Liver (tissue), 9 donors: Measurements from ENCODE around the gene FZD7. TPM values are rescaled to one million over a fixed set of nuclear protein-coding genes. Genes with fewer than 3 reads are reported as not detected.

Source experiments
- DNase-seq: peaks from one replicate; pipeline ENCODE4 v3.0.0-alpha.2; 2017; ENCODE audit warnings: low spot score
- H3K27ac ChIP-seq, 2 donors: one replicate each; pipeline ENCODE4 v1.7.0; 2013; ENCODE audit warnings: inconsistent platforms in 2 of 2, low read length in 2 of 2, control low read depth in 1 of 2, low read depth in 1 of 2, mild to moderate bottlenecking in 1 of 2
- H3K27me3 ChIP-seq, 4 donors: one replicate each; pipeline versions ENCODE4 v1.6.1 to v1.7.0; 2013; ENCODE audit warnings: low read length in 3 of 4, inconsistent platforms in 1 of 4, mild to moderate bottlenecking in 1 of 4, moderate library complexity in 1 of 4; ENCODE audit not compliant: control insufficient read depth in 4 of 4, insufficient read depth in 4 of 4
- H3K36me3 ChIP-seq, 4 donors: one replicate each; pipeline versions ENCODE4 v1.6.1 to v1.7.0; 2013; ENCODE audit warnings: low read length in 3 of 4, mild to moderate bottlenecking in 3 of 4, low read depth in 1 of 4, moderate library complexity in 1 of 4; ENCODE audit not compliant: control insufficient read depth in 4 of 4, insufficient read depth in 3 of 4
- H3K4me1 ChIP-seq, 4 donors: one replicate each; pipeline versions ENCODE4 v1.6.1 to v1.7.0; 2013; ENCODE audit warnings: low read length in 3 of 4, mild to moderate bottlenecking in 3 of 4, moderate library complexity in 1 of 4; ENCODE audit not compliant: control insufficient read depth in 4 of 4, insufficient read depth in 4 of 4
- H3K4me3 ChIP-seq, 3 donors: one replicate each; pipeline versions ENCODE4 v1.6.1 to v1.7.0; 2013; ENCODE audit warnings: low read length in 3 of 3, control low read depth in 1 of 3, low read depth in 1 of 3, mild to moderate bottlenecking in 1 of 3
- H3K9ac ChIP-seq, 2 donors: one replicate each; pipeline ENCODE4 v1.7.0; 2013; ENCODE audit warnings: low read length in 2 of 2, mild to moderate bottlenecking in 2 of 2, moderate library complexity in 2 of 2, control low read depth in 1 of 2, low read depth in 1 of 2
- H3K9me3 ChIP-seq, 4 donors: one replicate each; pipeline versions ENCODE4 v1.6.1 to v1.7.0; 2013; ENCODE audit warnings: low read length in 3 of 4; ENCODE audit not compliant: control insufficient read depth in 4 of 4
- EGR1 ChIP-seq, 2 donors: IDR thresholded peaks; 2 replicates each; pipeline ENCODE4 v1.6.1; 2016 to 2018; ENCODE audit warnings: antibody characterized with exemption in 2 of 2, low read depth in 2 of 2
- FOXA1 ChIP-seq: IDR thresholded peaks from 2 replicates; pipeline ENCODE4 v1.6.1; 2016; ENCODE audit warnings: antibody characterized with exemption
- FOXA2 ChIP-seq: IDR thresholded peaks from 2 replicates; pipeline ENCODE4 v1.6.1; 2016; ENCODE audit warnings: antibody characterized with exemption
- JUND ChIP-seq, 2 donors: IDR thresholded peaks; 2 replicates each; pipeline ENCODE4 v1.6.1; 2016; ENCODE audit warnings: antibody characterized with exemption in 2 of 2
- NR2F2 ChIP-seq: IDR thresholded peaks from 2 replicates; pipeline ENCODE4 v1.6.1; 2016; ENCODE audit warnings: antibody characterized with exemption
- RAD21 ChIP-seq, 2 donors: IDR thresholded peaks; 2 replicates each; pipeline ENCODE4 v1.6.1; 2016; ENCODE audit warnings: antibody characterized with exemption in 2 of 2, mild to moderate bottlenecking in 2 of 2
- REST ChIP-seq: IDR thresholded peaks from 2 replicates; pipeline ENCODE4 v1.6.1; 2016; ENCODE audit warnings: antibody characterized with exemption, mild to moderate bottlenecking
- RXRA ChIP-seq, 2 donors: IDR thresholded peaks; 2 replicates each; pipeline ENCODE4 v1.6.1; 2017 to 2018; ENCODE audit warnings: antibody characterized with exemption in 2 of 2, mild to moderate bottlenecking in 1 of 2
- SP1 ChIP-seq: IDR thresholded peaks from 2 replicates; pipeline ENCODE4 v1.6.1; 2018; ENCODE audit warnings: antibody characterized with exemption, mild to moderate bottlenecking
- TAF1 ChIP-seq: conservative IDR thresholded peaks from 2 replicates; pipeline ENCODE4 v1.6.1; 2016; ENCODE audit warnings: antibody characterized with exemption, mild to moderate bottlenecking
- YY1 ChIP-seq: IDR thresholded peaks from 2 replicates; pipeline ENCODE4 v1.6.1; 2016; ENCODE audit warnings: antibody characterized with exemption, mild to moderate bottlenecking
- ZBTB33 ChIP-seq: IDR thresholded peaks from 2 replicates; pipeline ENCODE4 v1.6.1; 2016; ENCODE audit warnings: antibody characterized with exemption
- WGBS: extraction: QIAGEN DNeasy Blood & Tissue Kit; methylation state at CpG from one replicate; pipeline ENCODE4 v1.1.7; 2013; 5-methylcytosine and 5-hydroxymethylcytosine counted together
- polyA plus RNA-seq, 2 donors: library from polyadenylated mRNA; stranded (reverse) in 1 of 2; unstranded in 1 of 2; fragments of 200-250 nt in 1 of 2; fragments of >200 nt in 1 of 2; fragmentation: Nextera tagmentation in 1 of 2; extraction: Ambion mirVana in 1 of 2; gene quantifications; one replicate each; pipeline versions ENCODE4 v1.2.1 to v1.2.3, GENCODE V29; 2013 to 2015
- total RNA-seq, 2 donors: library from RNA; depleted of rRNA; stranded (reverse); fragments of >200 nt; gene quantifications; one replicate each; pipeline ENCODE4 v1.2.3, GENCODE V29; 2014
- TF ChIP-seq, protein P1 (sequence below): fragments of 150-350 bp; IDR thresholded peaks from 2 replicates; pipeline ENCODE4 v1.5.1; 2017; ENCODE audit warnings: improper control_type of control experiment, low read depth, low read length; ENCODE audit not compliant: missing input control
- TF ChIP-seq, protein P2 (sequence below): IDR thresholded peaks from 2 replicates; pipeline ENCODE4 v1.6.1; 2016; ENCODE audit warnings: antibody characterized with exemption
- donor health status: healthy.
- donor health status: healthy.
- donor health status: healthy.
- donor health status: healthy.
- donor health status: healthy.

FZD7 gene
- total and polyA plus RNA-seq, 4 donors = 0.21 to 1.5 (median 0.92) TPM

- TF ChIP-seq, protein P1, sequence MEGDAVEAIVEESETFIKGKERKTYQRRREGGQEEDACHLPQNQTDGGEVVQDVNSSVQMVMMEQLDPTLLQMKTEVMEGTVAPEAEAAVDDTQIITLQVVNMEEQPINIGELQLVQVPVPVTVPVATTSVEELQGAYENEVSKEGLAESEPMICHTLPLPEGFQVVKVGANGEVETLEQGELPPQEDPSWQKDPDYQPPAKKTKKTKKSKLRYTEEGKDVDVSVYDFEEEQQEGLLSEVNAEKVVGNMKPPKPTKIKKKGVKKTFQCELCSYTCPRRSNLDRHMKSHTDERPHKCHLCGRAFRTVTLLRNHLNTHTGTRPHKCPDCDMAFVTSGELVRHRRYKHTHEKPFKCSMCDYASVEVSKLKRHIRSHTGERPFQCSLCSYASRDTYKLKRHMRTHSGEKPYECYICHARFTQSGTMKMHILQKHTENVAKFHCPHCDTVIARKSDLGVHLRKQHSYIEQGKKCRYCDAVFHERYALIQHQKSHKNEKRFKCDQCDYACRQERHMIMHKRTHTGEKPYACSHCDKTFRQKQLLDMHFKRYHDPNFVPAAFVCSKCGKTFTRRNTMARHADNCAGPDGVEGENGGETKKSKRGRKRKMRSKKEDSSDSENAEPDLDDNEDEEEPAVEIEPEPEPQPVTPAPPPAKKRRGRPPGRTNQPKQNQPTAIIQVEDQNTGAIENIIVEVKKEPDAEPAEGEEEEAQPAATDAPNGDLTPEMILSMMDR = no peak
- TF ChIP-seq TAF1 = no peak
These were observed 37.5 kb downstream of the FZD7 start (continued) for GRCh38 chr2:202071107-202071506.

GRCh38 chr2:202072226-202072625, 38.6 kb downstream of the FZD7 start:
- TF ChIP-seq ZBTB33 = no peak
- TF ChIP-seq TAF1 = no peak
- TF ChIP-seq NR2F2 = no peak
- TF ChIP-seq YY1 = no peak
- TF ChIP-seq FOXA1 = no peak
- no peak for TF ChIP-seq JUND (IDR thresholded peaks at IDR 0.05)
- TF ChIP-seq SP1 = no peak
- Histone ChIP-seq H3K9ac (no peak overlapping the region), H3K4me3 (no peak overlapping the region), H3K27ac (no peak overlapping the region), H3K36me3 (no peaks in the 10 kb centered on the region), H3K9me3 (no peaks in the 10 kb centered on the region), H3K27me3 (no peaks in the 10 kb centered on the region), H3K4me1 (no peaks in the 10 kb centered on the region)
- 89% methylated on average over 2 of the region's 2 CpGs for WGBS
- DNase-seq = no peak

DNA sequence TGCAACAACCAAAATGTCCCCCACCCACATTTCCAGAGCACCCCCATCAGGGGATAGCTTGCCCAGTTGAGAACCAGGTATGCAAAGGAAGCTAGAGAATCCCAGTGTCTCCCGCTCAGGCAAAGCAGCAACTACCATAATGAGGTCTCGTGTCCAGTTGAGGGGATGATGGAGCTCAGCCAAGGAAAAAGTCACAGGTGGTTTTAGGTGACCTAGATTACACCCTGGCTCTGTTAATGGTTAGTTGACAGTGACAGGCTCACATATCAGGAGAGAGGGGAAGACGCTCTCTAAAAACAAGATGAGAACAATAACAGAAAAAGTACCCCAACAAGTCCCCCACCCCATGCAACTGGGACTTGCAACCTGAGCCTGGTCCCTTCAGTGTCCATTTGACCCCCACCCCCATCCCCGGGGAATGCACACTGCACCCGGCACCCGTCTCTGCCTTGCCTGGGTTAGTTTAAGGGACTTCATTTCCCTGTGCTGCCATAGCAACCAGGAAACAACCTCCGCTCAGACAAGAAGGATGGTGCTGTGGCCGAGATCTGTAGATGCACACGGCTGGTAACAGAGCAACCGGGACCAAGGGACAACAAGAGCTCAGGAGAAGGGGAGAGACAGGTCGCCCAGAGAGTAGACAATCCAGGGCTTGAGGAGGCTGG, 39.2 kb downstream of the FZD7 start, which contains the start of gene KIAA2012:
Gene KIAA2012 (plus strand): TSS at position 519 of the 665 bp plus-strand sequence. CDS start 373 bp downstream, outside the sequence.
- Histone ChIP-seq H3K27me3 (no peaks in the 10 kb centered on the region), H3K27ac (no peak within 1 kb of the TSS), H3K4me3 (no peak within 1 kb of the TSS), H3K36me3 (no peaks in the 10 kb centered on the region), H3K9ac (no peak within 1 kb of the TSS), H3K4me1 (no peaks in the 10 kb centered on the region), H3K9me3 (no peaks in the 10 kb centered on the region)
- 50% methylated on average over 11 of the region's 11 CpGs for WGBS
- DNase-seq = no peak
- TF ChIP-seq REST = no peak
- TF ChIP-seq NR2F2 = no peak
- no peak for TF ChIP-seq FOXA2
- TF ChIP-seq, protein P2, sequence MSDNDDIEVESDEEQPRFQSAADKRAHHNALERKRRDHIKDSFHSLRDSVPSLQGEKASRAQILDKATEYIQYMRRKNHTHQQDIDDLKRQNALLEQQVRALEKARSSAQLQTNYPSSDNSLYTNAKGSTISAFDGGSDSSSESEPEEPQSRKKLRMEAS = no peak
- TF ChIP-seq EGR1 (IDR thresholded peaks at IDR 0.05; ENCODE audit: low read depth in 2 of 2) = no peak
- no peak for TF ChIP-seq RAD21 (IDR thresholded peaks at IDR 0.05)
- no peak for TF ChIP-seq TAF1
- TF ChIP-seq JUND (IDR thresholded peaks at IDR 0.05) = no peak
- no peak for TF ChIP-seq RXRA (IDR thresholded peaks at IDR 0.05)
